Brain microvascular endothelial cell (primary cell): ENCODE measurements around the gene SFRP5.

ENCODE experiments used
- DNase-seq: peaks from one replicate; pipeline ENCODE4 v3.0.0-alpha.2; 2020
- H3K27ac ChIP-seq: fragments of 250-450 bp; sonication (Bioruptor Pico); 2 replicates; pipeline ENCODE4 v1.5.1; 2020; ENCODE audit warnings: mild to moderate bottlenecking, moderate library complexity
- H3K27me3 ChIP-seq: fragments of 250-450 bp; sonication (Bioruptor Pico); replicated peaks from 2 replicates; pipeline ENCODE4 v1.5.1; 2020; ENCODE audit warnings: mild to moderate bottlenecking
- H3K36me3 ChIP-seq: fragments of 250-450 bp; sonication (Bioruptor Pico); replicated peaks from 2 replicates; pipeline ENCODE4 v1.5.1; 2020; ENCODE audit warnings: mild to moderate bottlenecking
- H3K4me3 ChIP-seq: 2 replicates; pipeline ENCODE4 v1.5.1; 2011; ENCODE audit warnings: low read depth, mild to moderate bottlenecking, control low read depth, low read length, moderate library complexity
- in situ Hi-C: cut with HindIII; loops from 2 replicates; pipeline ENCODE4 v1.10.0; 2017; ENCODE audit warnings: low sequenced_read_pairs, low pct_ligation_motif_present
- TF ChIP-seq, protein P1 (sequence below): IDR thresholded peaks from 2 replicates; pipeline ENCODE4 v1.5.1; 2011; ENCODE audit warnings: low read depth, mild to moderate bottlenecking, moderate library complexity, low read length, control low read depth, inconsistent platforms; ENCODE audit errors: missing control alignments

SFRP5 gene

GRCh38 chr10:97784200-97784810 lies 12.5 kb upstream of the SFRP5 start:
- no peaks in the 10 kb centered on the region for H3K27me3 ChIP-seq
- DNase-seq, result no peak
- TF ChIP-seq, protein P1, sequence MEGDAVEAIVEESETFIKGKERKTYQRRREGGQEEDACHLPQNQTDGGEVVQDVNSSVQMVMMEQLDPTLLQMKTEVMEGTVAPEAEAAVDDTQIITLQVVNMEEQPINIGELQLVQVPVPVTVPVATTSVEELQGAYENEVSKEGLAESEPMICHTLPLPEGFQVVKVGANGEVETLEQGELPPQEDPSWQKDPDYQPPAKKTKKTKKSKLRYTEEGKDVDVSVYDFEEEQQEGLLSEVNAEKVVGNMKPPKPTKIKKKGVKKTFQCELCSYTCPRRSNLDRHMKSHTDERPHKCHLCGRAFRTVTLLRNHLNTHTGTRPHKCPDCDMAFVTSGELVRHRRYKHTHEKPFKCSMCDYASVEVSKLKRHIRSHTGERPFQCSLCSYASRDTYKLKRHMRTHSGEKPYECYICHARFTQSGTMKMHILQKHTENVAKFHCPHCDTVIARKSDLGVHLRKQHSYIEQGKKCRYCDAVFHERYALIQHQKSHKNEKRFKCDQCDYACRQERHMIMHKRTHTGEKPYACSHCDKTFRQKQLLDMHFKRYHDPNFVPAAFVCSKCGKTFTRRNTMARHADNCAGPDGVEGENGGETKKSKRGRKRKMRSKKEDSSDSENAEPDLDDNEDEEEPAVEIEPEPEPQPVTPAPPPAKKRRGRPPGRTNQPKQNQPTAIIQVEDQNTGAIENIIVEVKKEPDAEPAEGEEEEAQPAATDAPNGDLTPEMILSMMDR, result no peak
- no peaks in the 10 kb centered on the region for H3K36me3 ChIP-seq
- in situ Hi-C loops, result no loop called here
- H3K27ac ChIP-seq, result no peak overlapping the region
- no peak overlapping the region for H3K4me3 ChIP-seq

- TF ChIP-seq, protein P1, result peak; percentile 9
- Histone ChIP-seq H3K27me3 (no peaks in the 10 kb centered on the region), H3K27ac (no peak overlapping the region), H3K36me3 (no peaks in the 10 kb centered on the region), H3K4me3 (no peak overlapping the region)
- DNase-seq, result no peak
- in situ Hi-C loops, result no loop called here
These were observed 10.8 kb upstream of the SFRP5 start for GRCh38 chr10:97782455-97783228.

DNA sequence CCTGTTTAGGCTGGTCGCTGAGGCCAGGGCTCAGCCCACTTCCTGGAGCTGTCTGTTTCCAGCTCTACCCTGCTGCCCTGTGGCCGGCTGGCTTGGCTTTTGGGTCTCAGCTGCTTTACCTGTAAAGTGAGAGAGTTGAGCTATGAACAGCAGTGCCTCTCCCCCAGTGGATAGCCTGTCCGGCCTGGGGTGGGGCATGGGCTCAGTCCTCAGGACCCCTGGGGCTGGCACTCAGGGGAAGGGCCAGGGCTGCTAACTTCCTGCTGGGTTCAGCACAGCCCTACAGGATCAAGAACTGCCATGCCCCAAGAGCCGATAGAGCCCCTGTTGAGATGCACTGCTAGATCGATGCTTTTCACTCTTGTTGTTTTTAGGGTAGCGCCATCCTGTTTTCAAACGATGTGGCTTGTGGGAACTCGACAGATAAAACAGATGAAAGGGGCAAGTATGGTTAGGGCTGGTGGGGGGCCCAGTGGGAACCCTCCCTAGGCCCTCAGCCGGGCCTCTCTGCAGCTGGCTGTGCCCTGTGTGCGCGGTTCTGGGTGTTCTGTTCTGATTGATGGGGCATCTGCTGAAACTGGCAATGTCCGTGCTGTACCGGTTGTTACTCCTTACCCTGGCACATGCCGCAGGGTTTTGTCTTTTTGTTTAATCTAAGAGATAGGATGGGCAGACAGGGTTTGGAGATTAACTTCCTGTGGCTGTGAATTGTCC lies 10.0 kb upstream of the SFRP5 start:
- no peak overlapping the region for H3K4me3 ChIP-seq
- no peak overlapping the region for H3K27ac ChIP-seq
- H3K36me3 ChIP-seq, result no peaks in the 10 kb centered on the region
- in situ Hi-C loops, result no loop called here
- TF ChIP-seq, protein P1, result no peak
- no peak for DNase-seq
- H3K27me3 ChIP-seq, result no peaks in the 10 kb centered on the region

DNA sequence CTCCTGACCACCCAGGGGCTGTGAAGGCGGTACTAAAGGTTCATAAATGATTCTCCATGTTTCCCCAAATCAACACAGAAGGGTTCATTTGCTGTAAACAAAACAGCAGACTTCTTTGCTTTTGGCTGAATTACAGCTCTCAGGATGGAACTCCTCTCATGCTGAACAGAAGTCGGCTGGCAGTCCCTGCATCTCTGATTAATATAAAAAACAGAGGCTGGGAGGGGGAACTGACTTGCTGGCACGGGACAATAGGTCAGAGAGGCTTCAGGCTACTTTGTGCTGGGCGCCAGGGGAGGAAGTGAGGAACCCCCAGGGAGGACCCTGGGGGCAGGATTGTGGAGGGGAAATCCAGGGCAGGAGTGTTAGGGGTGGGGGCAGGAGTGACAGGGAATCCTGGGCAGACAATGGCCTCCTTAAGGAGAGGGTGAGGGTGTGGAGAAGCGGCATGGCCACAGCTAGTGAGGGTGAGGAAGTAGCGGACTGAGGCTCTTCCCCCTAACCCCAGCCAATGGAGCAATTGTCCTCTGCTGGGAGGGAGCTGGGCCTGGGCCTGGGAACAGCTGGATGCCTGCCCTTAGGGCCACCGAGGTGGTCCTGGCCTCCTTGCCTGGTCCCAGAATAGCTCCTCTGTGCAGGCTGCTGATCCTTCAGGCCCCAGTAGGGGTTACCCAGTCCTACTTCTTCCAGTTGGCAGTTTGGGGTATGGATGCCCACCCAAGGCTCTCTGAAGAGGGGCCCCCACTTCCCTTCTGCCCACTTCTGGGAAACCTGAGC lies 9.2 kb upstream of the SFRP5 start:
- H3K36me3 ChIP-seq, result no peaks in the 10 kb centered on the region
- DNase-seq, result no peak
- no peak overlapping the region for H3K27ac ChIP-seq
- no peak overlapping the region for H3K4me3 ChIP-seq
- in situ Hi-C loops, result no loop called here
- TF ChIP-seq, protein P1, result no peak
- no peaks in the 10 kb centered on the region for H3K27me3 ChIP-seq

DNA sequence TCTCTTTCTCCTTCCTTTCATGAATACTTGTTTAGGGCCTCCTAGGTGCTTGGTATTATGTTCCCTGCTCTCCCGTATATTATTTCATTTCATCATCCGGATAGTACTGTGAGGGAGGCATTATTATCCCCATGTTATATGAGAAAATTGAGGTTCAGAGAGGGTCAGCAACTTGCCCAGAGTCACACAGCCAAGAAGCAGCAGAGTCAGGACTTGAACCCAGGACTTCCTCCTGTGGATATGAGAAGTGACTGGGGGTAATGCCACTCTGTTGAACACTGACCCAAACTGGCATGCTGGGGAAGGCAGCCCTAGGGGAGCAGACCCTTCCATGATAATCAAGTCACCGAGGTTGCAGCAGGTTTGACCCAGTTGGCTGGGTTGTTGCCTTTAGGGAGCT lies 8.2 kb upstream of the SFRP5 start:
- Histone ChIP-seq H3K4me3 (no peak overlapping the region), H3K27me3 (no peaks in the 10 kb centered on the region), H3K36me3 (no peaks in the 10 kb centered on the region), H3K27ac (no peak overlapping the region)
- TF ChIP-seq, protein P1, result no peak
- in situ Hi-C loops, result no loop called here
- no peak for DNase-seq
